Trophoblast cell (in vitro differentiated cells and primary cell): ENCODE measurements around the gene TMEM132E.

Experiments
- DNase-seq, 2 donors: peaks; one replicate each; pipeline ENCODE4 v3.0.0-alpha.2; 2016
- H2AFZ ChIP-seq: 2 replicates; pipeline ENCODE4 v1.6.1; 2013; ENCODE audit warnings: low read length, moderate library complexity, mild to moderate bottlenecking; ENCODE audit not compliant: insufficient read depth, poor library complexity
- H2AK5ac ChIP-seq: 2 replicates; pipeline ENCODE4 v1.6.1; 2013; ENCODE audit warnings: mild to moderate bottlenecking, low read length
- H2BK120ac ChIP-seq: 2 replicates; pipeline ENCODE4 v1.6.1; 2013; ENCODE audit warnings: low read length, mild to moderate bottlenecking, moderate library complexity; ENCODE audit not compliant: insufficient read depth, poor library complexity
- H2BK12ac ChIP-seq: 2 replicates; pipeline ENCODE4 v1.6.1; 2013; ENCODE audit warnings: mild to moderate bottlenecking, low read length, moderate library complexity
- H2BK5ac ChIP-seq: 2 replicates; pipeline ENCODE4 v1.6.1; 2013; ENCODE audit warnings: low read length, low read depth, moderate library complexity, mild to moderate bottlenecking; ENCODE audit not compliant: poor library complexity
- H3K14ac ChIP-seq: 2 replicates; pipeline ENCODE4 v1.6.1; 2013; ENCODE audit warnings: mild to moderate bottlenecking, low read length
- H3K18ac ChIP-seq: 2 replicates; pipeline ENCODE4 v1.6.1; 2013; ENCODE audit warnings: mild to moderate bottlenecking, low read length
- H3K23ac ChIP-seq: 2 replicates; pipeline ENCODE4 v1.6.1; 2013; ENCODE audit warnings: low read length
- H3K27ac ChIP-seq: 2 replicates; pipeline ENCODE4 v1.5.1; 2013; ENCODE audit warnings: low read depth, mild to moderate bottlenecking, inconsistent platforms, low read length, moderate library complexity
- H3K27me3 ChIP-seq: 2 replicates; pipeline ENCODE4 v1.6.1; 2013; ENCODE audit warnings: inconsistent platforms, mild to moderate bottlenecking, low read length, moderate library complexity; ENCODE audit not compliant: insufficient read depth
- H3K36me3 ChIP-seq, 2 experiments: 1 replicate in 1 of 2; 2 replicates in 1 of 2; pipeline ENCODE4 v1.6.1; 2013; ENCODE audit warnings: low read length in 2 of 2, mild to moderate bottlenecking in 2 of 2, moderate library complexity in 1 of 2; ENCODE audit not compliant: insufficient read depth in 2 of 2, control insufficient read depth in 1 of 2
- H3K4ac ChIP-seq: 2 replicates; pipeline ENCODE4 v1.6.1; 2013; ENCODE audit warnings: low read depth, mild to moderate bottlenecking, low read length, moderate library complexity
- H3K4me1 ChIP-seq, 2 experiments: 1 replicate in 1 of 2; 2 replicates in 1 of 2; pipeline ENCODE4 v1.6.1; 2013; ENCODE audit warnings: low read length in 2 of 2, mild to moderate bottlenecking in 2 of 2, moderate library complexity in 1 of 2; ENCODE audit not compliant: insufficient read depth in 2 of 2, control insufficient read depth in 1 of 2
- H3K4me2 ChIP-seq: 2 replicates; pipeline ENCODE4 v1.6.1; 2013; ENCODE audit warnings: inconsistent platforms, mild to moderate bottlenecking, low read length, moderate library complexity
- H3K4me3 ChIP-seq: 2 replicates; pipeline ENCODE4 v1.5.1; 2013; ENCODE audit warnings: mild to moderate bottlenecking, low read depth, low read length, inconsistent platforms
- H3K79me1 ChIP-seq: one replicate; pipeline ENCODE4 v1.6.1; 2013; ENCODE audit warnings: low read length
- H3K79me2 ChIP-seq: 2 replicates; pipeline ENCODE4 v1.6.1; 2013; ENCODE audit warnings: low read length, mild to moderate bottlenecking; ENCODE audit not compliant: control insufficient read depth, insufficient read depth, poor library complexity
- H3K9ac ChIP-seq: 2 replicates; pipeline ENCODE4 v1.6.1; 2013; ENCODE audit warnings: mild to moderate bottlenecking, low read length
- H3K9me3 ChIP-seq: 2 replicates; pipeline ENCODE4 v1.6.1; 2013; ENCODE audit warnings: low read depth, mild to moderate bottlenecking, control low read depth, inconsistent platforms, low read length; ENCODE audit not compliant: insufficient read depth
- H4K12ac ChIP-seq: 2 replicates; pipeline ENCODE4 v1.6.1; 2013; ENCODE audit warnings: low read depth, mild to moderate bottlenecking, low read length, moderate library complexity
- H4K8ac ChIP-seq: 2 replicates; pipeline ENCODE4 v1.6.1; 2013; ENCODE audit warnings: low read depth, mild to moderate bottlenecking, low read length, moderate library complexity
- H4K91ac ChIP-seq: one replicate; pipeline ENCODE4 v1.6.1; 2013; ENCODE audit warnings: low read depth, mild to moderate bottlenecking, low read length, moderate library complexity
- WGBS: extraction: QIAGEN DNeasy Blood & Tissue Kit; methylation state at CpG from one replicate; pipeline ENCODE4 v1.1.7; 2013; ENCODE audit warnings: missing lambda C conversion rate; ENCODE audit not compliant: insufficient read length, insufficient coverage; ENCODE audit errors: extremely low coverage; 5-methylcytosine and 5-hydroxymethylcytosine counted together

The TMEM132E gene

GRCh38 chr17:34651402-34651811 lies 72.0 kb downstream of the TMEM132E start:
- no peak overlapping the region for H2BK5ac ChIP-seq

GRCh38 chr17:34652021-34652555 lies 72.7 kb downstream of the TMEM132E start:
- H3K27me3 ChIP-seq: no peaks in the 10 kb centered on the region
- H3K36me3 ChIP-seq: no peaks in the 10 kb centered on the region
- H3K27ac ChIP-seq: no peak overlapping the region
- no peaks in the 10 kb centered on the region for H3K79me2 ChIP-seq
- H2BK120ac ChIP-seq: no peak overlapping the region
- no peak overlapping the region for H3K9ac ChIP-seq
- H2AK5ac ChIP-seq: no peak overlapping the region
- no peak overlapping the region for H3K4me3 ChIP-seq
- 100% methylated on average over 1 of the region's 8 CpGs for WGBS
- no peak overlapping the region for H3K23ac ChIP-seq
- peaks cover 23 to 25% of the 10 kb centered on the region in 2 experiments for H3K4me1 ChIP-seq
- peak overlapping the region; percentile 13 for H4K91ac ChIP-seq
- H4K12ac ChIP-seq: no peak overlapping the region
- no peak for DNase-seq
- H3K4ac ChIP-seq: no peak overlapping the region
- no peak overlapping the region for H3K18ac ChIP-seq
- no peak overlapping the region for H3K14ac ChIP-seq
- H3K4me2 ChIP-seq: no peak overlapping the region
- H2AFZ ChIP-seq: no peak overlapping the region
- no peak overlapping the region for H2BK5ac ChIP-seq
- H4K8ac ChIP-seq: no peak overlapping the region
- peak overlapping the region; percentile 63 for H2BK12ac ChIP-seq
- peaks cover 9% of the 10 kb centered on the region for H3K79me1 ChIP-seq
- H3K9me3 ChIP-seq: peaks cover 5% of the 10 kb centered on the region

More at GRCh38 chr17:34651402-34651811, 72.0 kb downstream of the TMEM132E start:
- H3K9ac ChIP-seq: no peak overlapping the region
- H3K27me3 ChIP-seq: no peaks in the 10 kb centered on the region
- WGBS: no CpG with 5 or more reads among the region's 13 CpGs
- H3K27ac ChIP-seq: no peak overlapping the region
- H2BK12ac ChIP-seq: no peak overlapping the region
- H3K79me2 ChIP-seq: no peaks in the 10 kb centered on the region
- no peak overlapping the region for H3K4me2 ChIP-seq
- no peak overlapping the region for H2BK120ac ChIP-seq
- peaks cover 5% of the 10 kb centered on the region for H3K9me3 ChIP-seq
- no peak overlapping the region for H3K23ac ChIP-seq
- no peak overlapping the region for H3K18ac ChIP-seq
- no peak overlapping the region for H4K12ac ChIP-seq
- H3K4me3 ChIP-seq: no peak overlapping the region
- H3K14ac ChIP-seq: no peak overlapping the region
- H2AK5ac ChIP-seq: no peak overlapping the region
- peaks cover 23 to 25% of the 10 kb centered on the region in 2 experiments for H3K4me1 ChIP-seq
- H4K91ac ChIP-seq: no peak overlapping the region
- no peak for DNase-seq
- peaks cover 9% of the 10 kb centered on the region for H3K79me1 ChIP-seq
- H3K4ac ChIP-seq: no peak overlapping the region
- no peak overlapping the region for H2AFZ ChIP-seq
- no peaks in the 10 kb centered on the region for H3K36me3 ChIP-seq
- no peak overlapping the region for H4K8ac ChIP-seq

DNA sequence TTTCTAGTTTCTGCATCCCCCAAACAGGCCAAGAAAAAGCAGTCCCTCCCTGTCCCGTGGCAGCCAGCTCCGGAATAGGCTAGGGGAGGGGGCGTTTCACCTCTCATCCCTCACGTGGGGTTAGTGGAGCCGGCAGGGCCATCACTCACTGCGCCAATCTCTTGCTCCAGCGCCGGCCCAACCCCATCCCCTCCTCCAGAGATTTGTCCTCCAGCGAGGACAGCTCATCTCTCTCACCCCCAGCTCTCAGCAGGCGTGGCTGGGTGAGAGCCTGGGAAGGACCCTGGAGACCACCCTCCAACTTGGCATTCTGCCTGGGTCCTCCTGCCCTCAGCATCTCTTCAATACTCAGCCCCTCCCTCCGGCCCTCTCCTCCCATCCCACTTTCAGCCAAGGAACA lies 74.1 kb downstream of the TMEM132E start:
- Histone ChIP-seq H2BK120ac (peak overlapping the region; percentile 55), H2AFZ (no peak overlapping the region), H3K9me3 (peaks cover 1% of the 10 kb centered on the region), H4K8ac (no peak overlapping the region), H3K36me3 (no peaks in the 10 kb centered on the region), H3K4me3 (no peak overlapping the region), H2AK5ac (no peak overlapping the region), H4K91ac (peak overlapping the region; percentile 33), H3K79me2 (no peaks in the 10 kb centered on the region), H3K79me1 (peaks cover 11% of the 10 kb centered on the region), H3K18ac (no peak overlapping the region), H3K14ac (peak overlapping the region; percentile 47), H3K4me1 (peaks cover 25 to 31% of the 10 kb centered on the region in 2 experiments), H4K12ac (no peak overlapping the region), H3K27me3 (no peaks in the 10 kb centered on the region), H2BK12ac (peak overlapping the region; percentile 9), H3K4me2 (no peak overlapping the region), H3K4ac (no peak overlapping the region), H3K9ac (no peak overlapping the region), H3K27ac (no peak overlapping the region), H3K23ac (no peak overlapping the region), H2BK5ac (peak overlapping the region; percentile 1)
- no CpG with 5 or more reads among the region's 11 CpGs for WGBS
- DNase-seq: no peak

GRCh38 chr17:34654276-34654880 lies 75.0 kb downstream of the TMEM132E start:
- Histone ChIP-seq H3K79me2 (no peaks in the 10 kb centered on the region), H3K4me2 (peak overlapping the region; percentile 41), H3K14ac (peak overlapping the region; percentile 40), H2AK5ac (peak overlapping the region; percentile 21), H3K4me3 (no peak overlapping the region), H2BK5ac (peak overlapping the region; percentile 24), H2BK120ac (peak overlapping the region; percentile 52), H3K4me1 (peaks cover 25 to 31% of the 10 kb centered on the region in 2 experiments), H3K4ac (no peak overlapping the region), H3K27me3 (no peaks in the 10 kb centered on the region), H3K9ac (no peak overlapping the region), H3K36me3 (no peaks in the 10 kb centered on the region), H4K91ac (peak overlapping the region; percentile 80), H2AFZ (no peak overlapping the region), H2BK12ac (peak overlapping the region; percentile 70), H3K27ac (peak overlapping the region; percentile 62), H3K79me1 (peaks cover 11% of the 10 kb centered on the region), H3K9me3 (peaks cover 1% of the 10 kb centered on the region), H4K8ac (no peak overlapping the region), H4K12ac (no peak overlapping the region), H3K18ac (no peak overlapping the region), H3K23ac (no peak overlapping the region)
- peak in 1 of 2 donors; percentile 23 for DNase-seq
- no CpG with 5 or more reads among the region's 4 CpGs for WGBS
